CD4-positive, alpha-beta T cell treated with Interleukin-4 for 1 hour (primary cell): Measurements from ENCODE around the gene TEX26.

Experiments used
- DNase-seq, 2 donors: peaks; one replicate each; pipeline ENCODE4 v3.0.0-alpha.2; 2020 to 2022

TEX26 gene

GRCh38 chr13:31016342-31017325 lies 84.2 kb downstream of the TEX26 start:
- no peak for DNase-seq

DNA sequence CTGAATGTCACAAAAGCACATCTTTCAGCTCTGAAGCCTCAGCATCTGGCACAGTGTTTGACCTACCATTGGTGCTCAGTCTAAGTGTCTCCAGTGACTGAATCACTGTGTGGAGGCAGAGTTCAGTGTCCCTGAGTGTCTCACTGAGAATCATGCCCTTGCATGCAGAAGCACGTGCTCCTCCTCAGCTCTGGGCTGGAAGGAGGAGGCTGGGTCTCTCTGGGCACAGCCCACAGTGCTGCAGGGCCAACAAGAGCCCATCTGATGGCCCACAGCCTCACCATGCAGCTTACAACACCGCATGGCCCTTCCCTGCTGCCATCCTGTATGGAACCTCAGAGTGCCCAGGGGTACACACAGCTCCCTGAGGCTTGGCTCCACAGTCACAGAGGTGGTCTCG lies 86.1 kb downstream of the TEX26 start:
- DNase-seq = no peak

DNA sequence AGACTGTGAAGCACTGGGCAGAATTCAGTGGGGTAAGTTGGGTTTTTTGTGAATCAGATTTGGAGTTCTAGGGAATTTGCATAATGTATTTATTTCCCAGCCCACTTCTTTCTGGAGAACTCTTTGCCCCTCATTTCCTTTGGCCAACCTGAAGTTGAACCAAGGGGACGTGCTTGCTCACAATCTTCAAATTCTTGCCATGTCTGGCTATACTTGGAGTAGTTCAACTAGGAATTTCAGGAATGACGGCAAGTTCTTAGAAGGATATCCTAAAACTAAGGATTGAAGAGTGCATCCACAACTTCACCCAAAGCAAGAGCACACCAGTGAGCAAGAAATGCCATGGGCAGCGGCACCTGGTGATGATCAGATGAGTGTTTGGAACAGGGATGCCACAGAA lies 88.5 kb downstream of the TEX26 start:
- DNase-seq = no peak

DNA sequence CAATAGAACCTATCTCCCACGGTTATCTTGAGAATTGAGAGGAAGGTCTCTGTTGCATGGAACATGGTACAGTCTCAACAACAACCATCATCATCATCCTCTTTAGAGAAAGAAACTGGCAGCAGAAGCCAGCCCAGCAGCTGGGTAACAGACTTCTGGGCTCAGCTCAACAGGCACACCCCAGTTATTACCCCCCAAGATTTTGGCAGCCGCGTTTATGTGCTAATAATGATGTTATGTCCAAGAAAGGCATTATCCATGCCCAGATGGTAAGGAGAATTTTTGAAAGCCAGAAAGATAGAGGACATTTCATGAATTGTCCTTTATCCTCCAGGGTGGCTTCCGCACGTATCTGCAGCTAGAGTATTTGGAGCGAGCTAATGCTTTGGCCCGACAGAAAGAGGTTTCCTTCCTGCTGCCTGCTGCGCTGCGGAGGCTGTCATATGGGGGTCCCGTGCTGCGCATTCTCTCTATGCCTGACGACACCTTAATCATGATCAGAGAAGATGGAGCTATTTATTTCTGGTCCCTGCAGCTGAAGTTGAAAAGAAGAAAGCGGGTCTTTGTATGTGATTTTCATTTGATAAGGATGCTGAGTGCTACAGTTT lies 89.9 kb downstream of the TEX26 start:
- DNase-seq = no peak

DNA sequence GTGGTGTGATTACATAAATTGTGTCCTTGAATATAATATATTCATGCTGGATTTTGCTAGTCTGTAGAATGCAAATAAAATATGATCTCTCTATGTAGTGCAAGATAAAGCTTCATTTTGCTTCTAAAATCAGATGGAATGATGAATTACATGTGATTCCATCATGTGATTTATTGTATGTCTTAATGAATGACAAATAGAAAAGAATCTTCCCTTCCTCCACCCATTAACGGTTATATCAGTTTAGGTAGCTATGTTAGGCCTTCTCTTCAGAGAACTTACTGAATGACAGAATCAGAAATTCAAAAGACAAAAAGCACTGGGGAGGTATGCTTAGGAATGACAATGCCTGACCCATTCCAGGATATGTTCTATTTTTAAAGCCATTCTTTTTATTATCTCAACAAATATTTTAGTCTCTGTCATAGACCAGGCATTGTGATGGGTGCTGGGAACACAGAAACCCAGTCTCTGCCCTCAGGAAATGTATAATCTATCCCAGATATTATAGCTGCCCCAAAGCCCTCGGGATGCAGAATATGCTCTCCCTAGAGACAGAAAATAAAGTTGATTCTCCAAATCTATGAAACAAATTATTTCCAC lies 90.6 kb downstream of the TEX26 start:
- DNase-seq = no peak
